ENCODE data around the gene DCPS.

DCPS gene

GRCh38 chr11:126318574-126319373, 14.9 kb downstream of the DCPS start:
- Histone ChIP-seq H3K4me2 (ENCODE audit: low read length) (no peak overlapping the region), H3K4me1 (ENCODE audit: control insufficient read depth, low read depth, low read length) (no peaks in the 10 kb centered on the region), H3K23ac (ENCODE audit: low read length) (no peak overlapping the region), H3K56ac (ENCODE audit: low read length) (no peak overlapping the region), H3K18ac (ENCODE audit: low read length) (no peak overlapping the region), H2BK5ac (ENCODE audit: low read length) (no peak overlapping the region), H3K27me3 (ENCODE audit: insufficient read depth, low read length, poor library complexity) (no peaks in the 10 kb centered on the region), H4K8ac (ENCODE audit: low read depth, low read length) (no peak overlapping the region), H3K79me1 (ENCODE audit: low read length) (no peaks in the 10 kb centered on the region), H3K4me3 (ENCODE audit: low read length) (no peak overlapping the region), H2BK15ac (replicated peaks; ENCODE audit: low read depth) (no peak overlapping the region), H3K9ac (ENCODE audit: low read length) (no peak overlapping the region), H3K27ac (ENCODE audit: low read depth, low read length) (no peak overlapping the region), H3K4ac (ENCODE audit: low read depth, low read length) (no peak overlapping the region), H4K5ac (ENCODE audit: low read length) (no peak overlapping the region), H2BK120ac (ENCODE audit: low read depth, low read length) (no peak overlapping the region), H2AK5ac (ENCODE audit: low read length) (no peak overlapping the region), H3K79me2 (ENCODE audit: control insufficient read depth, insufficient read depth, low read length) (no peaks in the 10 kb centered on the region), H3K36me3 (ENCODE audit: control insufficient read depth, insufficient read depth, low read length) (no peaks in the 10 kb centered on the region)
- WGBS (ENCODE audit: extremely low coverage, insufficient coverage, low lambda C conversion rate) = no CpG with 5 or more reads among the region's 9 CpGs
- DNase-seq = no peak

- no peak overlapping the region for H3K4me3 ChIP-seq (ENCODE audit: low read length)
- H3K27me3 ChIP-seq (ENCODE audit: insufficient read depth, low read length, poor library complexity) = no peaks in the 10 kb centered on the region
- H2BK120ac ChIP-seq (ENCODE audit: low read depth, low read length) = no peak overlapping the region
- H2BK5ac ChIP-seq (ENCODE audit: low read length) = no peak overlapping the region
- H3K4me1 ChIP-seq (ENCODE audit: control insufficient read depth, low read depth, low read length) = no peaks in the 10 kb centered on the region
- no peaks in the 10 kb centered on the region for H3K79me1 ChIP-seq (ENCODE audit: low read length)
- no peak overlapping the region for H2AK5ac ChIP-seq (ENCODE audit: low read length)
- H2BK15ac ChIP-seq (replicated peaks; ENCODE audit: low read depth) = no peak overlapping the region
- H4K5ac ChIP-seq (ENCODE audit: low read length) = no peak overlapping the region
- no peak overlapping the region for H3K56ac ChIP-seq (ENCODE audit: low read length)
- H3K4ac ChIP-seq (ENCODE audit: low read depth, low read length) = no peak overlapping the region
- H3K23ac ChIP-seq (ENCODE audit: low read length) = no peak overlapping the region
- no CpG with 5 or more reads among the region's 5 CpGs for WGBS (ENCODE audit: extremely low coverage, insufficient coverage, low lambda C conversion rate)
- no peak overlapping the region for H4K8ac ChIP-seq (ENCODE audit: low read depth, low read length)
- H3K4me2 ChIP-seq (ENCODE audit: low read length) = no peak overlapping the region
- H3K9ac ChIP-seq (ENCODE audit: low read length) = no peak overlapping the region
- H3K18ac ChIP-seq (ENCODE audit: low read length) = no peak overlapping the region
- no peak for DNase-seq
- H3K36me3 ChIP-seq (ENCODE audit: control insufficient read depth, insufficient read depth, low read length) = no peaks in the 10 kb centered on the region
- H3K27ac ChIP-seq (ENCODE audit: low read depth, low read length) = no peak overlapping the region
- no peaks in the 10 kb centered on the region for H3K79me2 ChIP-seq (ENCODE audit: control insufficient read depth, insufficient read depth, low read length)
Observed at GRCh38 chr11:126319374-126319740, 15.5 kb downstream of the DCPS start.

GRCh38 chr11:126322996-126323395, 19.1 kb downstream of the DCPS start:
- no peak overlapping the region for H3K18ac ChIP-seq (ENCODE audit: low read length)
- H3K36me3 ChIP-seq (ENCODE audit: control insufficient read depth, insufficient read depth, low read length) = no peaks in the 10 kb centered on the region
- no peak overlapping the region for H4K5ac ChIP-seq (ENCODE audit: low read length)
- no peak overlapping the region for H2BK120ac ChIP-seq (ENCODE audit: low read depth, low read length)
- no peak overlapping the region for H2AK5ac ChIP-seq (ENCODE audit: low read length)
- WGBS (ENCODE audit: extremely low coverage, insufficient coverage, low lambda C conversion rate) = no CpG with 5 or more reads among the region's 3 CpGs
- no peak overlapping the region for H3K4me2 ChIP-seq (ENCODE audit: low read length)
- no peaks in the 10 kb centered on the region for H3K27me3 ChIP-seq (ENCODE audit: insufficient read depth, low read length, poor library complexity)
- no peaks in the 10 kb centered on the region for H3K79me2 ChIP-seq (ENCODE audit: control insufficient read depth, insufficient read depth, low read length)
- H3K56ac ChIP-seq (ENCODE audit: low read length) = no peak overlapping the region
- no peak overlapping the region for H2BK15ac ChIP-seq (replicated peaks; ENCODE audit: low read depth)
- DNase-seq = no peak
- no peak overlapping the region for H4K8ac ChIP-seq (ENCODE audit: low read depth, low read length)
- no peak overlapping the region for H3K9ac ChIP-seq (ENCODE audit: low read length)
- no peak overlapping the region for H3K23ac ChIP-seq (ENCODE audit: low read length)
- H3K4ac ChIP-seq (ENCODE audit: low read depth, low read length) = no peak overlapping the region
- no peaks in the 10 kb centered on the region for H3K79me1 ChIP-seq (ENCODE audit: low read length)
- no peak overlapping the region for H3K4me3 ChIP-seq (ENCODE audit: low read length)
- no peaks in the 10 kb centered on the region for H3K4me1 ChIP-seq (ENCODE audit: control insufficient read depth, low read depth, low read length)
- H3K27ac ChIP-seq (ENCODE audit: low read depth, low read length) = no peak overlapping the region
- no peak overlapping the region for H2BK5ac ChIP-seq (ENCODE audit: low read length)

- Histone ChIP-seq H3K79me1 (ENCODE audit: low read length) (no peaks in the 10 kb centered on the region), H3K4ac (ENCODE audit: low read depth, low read length) (no peak overlapping the region), H4K8ac (ENCODE audit: low read depth, low read length) (no peak overlapping the region), H2BK120ac (ENCODE audit: low read depth, low read length) (no peak overlapping the region), H3K18ac (ENCODE audit: low read length) (no peak overlapping the region), H3K4me1 (ENCODE audit: control insufficient read depth, low read depth, low read length) (no peaks in the 10 kb centered on the region), H3K4me2 (ENCODE audit: low read length) (no peak overlapping the region), H4K5ac (ENCODE audit: low read length) (no peak overlapping the region), H3K4me3 (ENCODE audit: low read length) (no peak overlapping the region), H3K9ac (ENCODE audit: low read length) (no peak overlapping the region), H3K56ac (ENCODE audit: low read length) (no peak overlapping the region), H3K36me3 (ENCODE audit: control insufficient read depth, insufficient read depth, low read length) (no peaks in the 10 kb centered on the region), H3K23ac (ENCODE audit: low read length) (no peak overlapping the region), H2AK5ac (ENCODE audit: low read length) (no peak overlapping the region), H3K27ac (ENCODE audit: low read depth, low read length) (no peak overlapping the region), H3K27me3 (ENCODE audit: insufficient read depth, low read length, poor library complexity) (no peaks in the 10 kb centered on the region), H2BK5ac (ENCODE audit: low read length) (no peak overlapping the region), H3K79me2 (ENCODE audit: control insufficient read depth, insufficient read depth, low read length) (no peaks in the 10 kb centered on the region), H2BK15ac (replicated peaks; ENCODE audit: low read depth) (no peak overlapping the region)
- DNase-seq = no peak
- no CpG with 5 or more reads among the region's 17 CpGs for WGBS (ENCODE audit: extremely low coverage, insufficient coverage, low lambda C conversion rate)
Observed at GRCh38 chr11:126327281-126328000, 23.6 kb downstream of the DCPS start.

GRCh38 chr11:126328001-126328390, 24.1 kb downstream of the DCPS start:
- no peak overlapping the region for H3K18ac ChIP-seq (ENCODE audit: low read length)
- H3K4me1 ChIP-seq (ENCODE audit: control insufficient read depth, low read depth, low read length) = no peaks in the 10 kb centered on the region
- no peaks in the 10 kb centered on the region for H3K27me3 ChIP-seq (ENCODE audit: insufficient read depth, low read length, poor library complexity)
- WGBS (ENCODE audit: extremely low coverage, insufficient coverage, low lambda C conversion rate) = no CpG with 5 or more reads among the region's 20 CpGs
- no peak overlapping the region for H2BK120ac ChIP-seq (ENCODE audit: low read depth, low read length)
- no peak overlapping the region for H3K4ac ChIP-seq (ENCODE audit: low read depth, low read length)
- no peak overlapping the region for H2BK15ac ChIP-seq (replicated peaks; ENCODE audit: low read depth)
- H2AK5ac ChIP-seq (ENCODE audit: low read length) = no peak overlapping the region
- no peak overlapping the region for H3K4me3 ChIP-seq (ENCODE audit: low read length)
- no peak for DNase-seq
- H3K27ac ChIP-seq (ENCODE audit: low read depth, low read length) = no peak overlapping the region
- no peak overlapping the region for H3K9ac ChIP-seq (ENCODE audit: low read length)
- H3K79me2 ChIP-seq (ENCODE audit: control insufficient read depth, insufficient read depth, low read length) = no peaks in the 10 kb centered on the region
- no peak overlapping the region for H4K8ac ChIP-seq (ENCODE audit: low read depth, low read length)
- no peaks in the 10 kb centered on the region for H3K36me3 ChIP-seq (ENCODE audit: control insufficient read depth, insufficient read depth, low read length)
- H3K4me2 ChIP-seq (ENCODE audit: low read length) = no peak overlapping the region
- H2BK5ac ChIP-seq (ENCODE audit: low read length) = no peak overlapping the region
- H3K23ac ChIP-seq (ENCODE audit: low read length) = no peak overlapping the region
- H4K5ac ChIP-seq (ENCODE audit: low read length) = no peak overlapping the region
- H3K56ac ChIP-seq (ENCODE audit: low read length) = no peak overlapping the region
- H3K79me1 ChIP-seq (ENCODE audit: low read length) = no peaks in the 10 kb centered on the region

Data from mesendoderm (in vitro differentiated cells).